WERI-Rb-1 (cell line): ENCODE measurements around the gene GRK6.

Experiments used
- DNase-seq: peaks from one replicate; pipeline ENCODE4 v3.0.0-alpha.2; 2020
- H3K27ac ChIP-seq: fragments of 250-450 bp; sonication (Bioruptor Pico); 2 replicates; pipeline ENCODE4 v1.5.1; 2020; ENCODE audit warnings: mild to moderate bottlenecking, moderate library complexity
- H3K27me3 ChIP-seq: fragments of 250-450 bp; sonication (Bioruptor Pico); 2 replicates; pipeline ENCODE4 v1.5.1; 2021; ENCODE audit warnings: mild to moderate bottlenecking, low read depth, moderate library complexity; ENCODE audit not compliant: insufficient read depth, severe bottlenecking
- H3K36me3 ChIP-seq: fragments of 250-450 bp; sonication (Bioruptor Pico); 2 replicates; pipeline ENCODE4 v1.5.1; 2020; ENCODE audit warnings: mild to moderate bottlenecking, moderate library complexity
- H3K4me3 ChIP-seq: 2 replicates; pipeline ENCODE4 v1.5.1; 2011; ENCODE audit warnings: low read depth, mild to moderate bottlenecking, control low read depth, low read length
- H3K9me3 ChIP-seq: fragments of 250-450 bp; sonication (Bioruptor Pico); 2 replicates; pipeline ENCODE4 v1.5.1; 2021; ENCODE audit warnings: mild to moderate bottlenecking, moderate library complexity; ENCODE audit not compliant: severe bottlenecking
- CTCF ChIP-seq: IDR thresholded peaks from 2 replicates; pipeline ENCODE4 v1.5.1; 2011; ENCODE audit warnings: low read depth, mild to moderate bottlenecking, control low read depth, inconsistent platforms, low read length

The GRK6 gene

GRCh38 chr5:177434942-177435738 lies 8.7 kb downstream of the GRK6 start:
- no peak for TF ChIP-seq CTCF
- no peaks in the 10 kb centered on the region for H3K9me3 ChIP-seq
- H3K36me3 ChIP-seq = peaks cover 3% of the 10 kb centered on the region; the same call in 1 of the 2 replicates
- H3K4me3 ChIP-seq = no peak overlapping the region
- no peak for DNase-seq
- no peaks in the 10 kb centered on the region for H3K27me3 ChIP-seq
- H3K27ac ChIP-seq = no peak overlapping the region

- Histone ChIP-seq H3K36me3 (peaks cover 3% of the 10 kb centered on the region; the same call in 1 of the 2 replicates), H3K27ac (no peak overlapping the region), H3K4me3 (no peak overlapping the region), H3K27me3 (no peaks in the 10 kb centered on the region), H3K9me3 (no peaks in the 10 kb centered on the region)
- DNase-seq = no peak
- TF ChIP-seq CTCF = no peak
Measured at GRCh38 chr5:177435847-177436536, 9.5 kb downstream of the GRK6 start.

- H3K36me3 ChIP-seq = peaks cover 3% of the 10 kb centered on the region; the same call in 1 of the 2 replicates
- TF ChIP-seq CTCF = no peak
Measured at GRCh38 chr5:177437623-177438022, 11.1 kb downstream of the GRK6 start.

GRCh38 chr5:177438468-177438867 lies 12.0 kb downstream of the GRK6 start:
- no peak for DNase-seq
- peaks cover 3% of the 10 kb centered on the region; the same call in 1 of the 2 replicates for H3K36me3 ChIP-seq
- H3K27me3 ChIP-seq = no peaks in the 10 kb centered on the region
- TF ChIP-seq CTCF = no peak
- H3K4me3 ChIP-seq = no peak overlapping the region
- H3K9me3 ChIP-seq = no peaks in the 10 kb centered on the region
- no peak overlapping the region for H3K27ac ChIP-seq

More at GRCh38 chr5:177437623-177438022, 11.1 kb downstream of the GRK6 start:
- Histone ChIP-seq H3K4me3 (no peak overlapping the region), H3K27me3 (no peaks in the 10 kb centered on the region), H3K9me3 (no peaks in the 10 kb centered on the region), H3K27ac (no peak overlapping the region)
- DNase-seq = no peak

GRCh38 chr5:177439518-177440053 lies 13.1 kb downstream of the GRK6 start:
- Histone ChIP-seq H3K36me3 (no peaks in the 10 kb centered on the region), H3K27me3 (no peaks in the 10 kb centered on the region), H3K4me3 (no peak overlapping the region), H3K9me3 (no peaks in the 10 kb centered on the region), H3K27ac (no peak overlapping the region)
- DNase-seq = no peak
- no peak for TF ChIP-seq CTCF
